GM18505 (cell line): ENCODE results near the gene ST3GAL4.
A peak's percentile ranks its signal among the peaks of the same experiment; 100 is the strongest.
"Not testable (repeated sequence)": the region's sequence is repeated elsewhere in the genome, so short reads cannot be mapped to it uniquely, and the experiment has no call there.

Experiments used
- ATAC-seq: cut with Tn5 transposase; IDR thresholded peaks from one replicate; pipeline ENCODE4 v1.9.1; 2021; ENCODE audit not compliant: unreplicated experiment
- POLR2A ChIP-seq: IDR thresholded peaks from 4 replicates; pipeline ENCODE4 v1.6.1; 2011; ENCODE audit warnings: borderline replicate concordance; ENCODE audit not compliant: insufficient read depth, insufficient read length; ENCODE audit errors: extremely low read depth

ST3GAL4 gene

DNA sequence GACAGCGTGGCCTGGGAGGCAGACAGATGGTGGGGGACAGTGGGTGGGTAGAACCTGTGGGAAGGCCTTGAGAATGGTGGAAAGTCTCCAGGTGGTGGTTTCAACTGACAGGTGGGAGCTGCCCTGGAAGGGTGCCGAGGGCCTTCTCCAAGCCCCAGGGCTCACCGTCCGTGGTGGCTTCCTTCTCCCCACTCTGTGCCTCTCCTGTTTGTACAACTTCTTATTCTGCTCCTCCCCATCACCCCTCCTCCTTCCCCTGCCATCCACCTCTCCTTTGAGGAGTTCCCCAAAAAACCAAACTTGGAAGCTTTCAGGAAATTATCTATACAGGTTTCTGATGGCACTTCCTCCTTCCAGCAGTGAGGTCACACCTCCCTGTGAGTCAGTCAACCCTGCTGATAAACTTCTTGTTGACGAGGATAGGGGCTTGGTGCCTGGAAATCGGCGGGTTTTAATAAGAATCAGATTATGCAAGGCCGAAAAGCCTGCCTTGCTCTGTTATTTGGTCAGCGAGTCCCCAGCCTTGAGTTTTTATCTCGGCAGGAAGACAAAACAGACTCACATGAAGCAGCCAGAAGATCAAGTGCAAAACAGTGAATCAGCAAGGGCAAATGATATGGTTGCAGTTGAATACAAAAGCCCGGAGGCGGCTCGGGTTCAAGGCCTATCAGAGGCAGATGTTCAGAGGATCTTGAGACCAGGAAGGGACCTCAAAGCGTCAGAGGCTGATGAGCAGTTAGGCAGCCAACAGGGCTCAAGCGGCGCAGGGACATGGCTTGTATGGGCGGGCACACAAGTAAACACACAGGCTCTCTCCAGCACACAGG lies 9.5 kb upstream of the ST3GAL4 start:
- no peak for ATAC-seq
- TF ChIP-seq POLR2A: no peak

DNA sequence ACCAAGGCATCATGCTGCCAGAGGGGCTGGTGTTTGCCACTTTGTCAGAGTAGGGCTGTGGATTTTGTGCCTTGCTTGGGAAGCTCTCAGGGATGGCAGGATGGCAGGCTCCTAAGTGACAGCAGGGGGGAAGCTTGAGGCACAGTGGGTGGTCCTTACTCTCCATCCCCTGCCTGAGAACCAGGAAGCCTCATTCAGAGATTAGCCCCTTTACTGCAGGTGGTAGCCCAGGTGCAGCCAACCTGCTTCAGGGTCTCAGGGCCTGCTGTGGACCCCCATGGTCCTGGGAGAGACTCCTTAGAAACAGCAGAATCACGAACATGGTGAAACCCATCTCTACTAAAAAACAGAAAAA lies 8.9 kb upstream of the ST3GAL4 start:
- no peak for TF ChIP-seq POLR2A
- no peak for ATAC-seq

DNA sequence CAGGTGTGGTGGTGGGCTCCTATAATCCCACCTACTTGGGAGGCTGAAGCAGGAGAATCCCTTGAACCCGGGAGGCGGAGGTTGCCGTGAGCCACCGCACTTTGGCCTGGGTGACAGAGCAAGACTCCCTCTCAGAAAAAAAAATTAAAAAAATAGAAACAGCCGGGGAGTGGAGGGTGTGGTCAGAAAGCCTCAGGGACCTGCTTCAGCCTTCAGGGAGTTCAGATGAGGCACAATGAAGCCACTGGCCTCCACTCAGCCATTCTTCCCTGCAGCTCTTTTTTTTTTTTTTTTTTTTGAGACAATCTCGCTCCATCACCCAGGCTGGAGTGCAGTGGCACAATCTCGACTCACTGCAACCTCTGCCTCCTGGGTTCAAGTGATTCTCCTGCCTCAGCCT lies 8.5 kb upstream of the ST3GAL4 start:
- not testable (repeated sequence) for ATAC-seq

DNA sequence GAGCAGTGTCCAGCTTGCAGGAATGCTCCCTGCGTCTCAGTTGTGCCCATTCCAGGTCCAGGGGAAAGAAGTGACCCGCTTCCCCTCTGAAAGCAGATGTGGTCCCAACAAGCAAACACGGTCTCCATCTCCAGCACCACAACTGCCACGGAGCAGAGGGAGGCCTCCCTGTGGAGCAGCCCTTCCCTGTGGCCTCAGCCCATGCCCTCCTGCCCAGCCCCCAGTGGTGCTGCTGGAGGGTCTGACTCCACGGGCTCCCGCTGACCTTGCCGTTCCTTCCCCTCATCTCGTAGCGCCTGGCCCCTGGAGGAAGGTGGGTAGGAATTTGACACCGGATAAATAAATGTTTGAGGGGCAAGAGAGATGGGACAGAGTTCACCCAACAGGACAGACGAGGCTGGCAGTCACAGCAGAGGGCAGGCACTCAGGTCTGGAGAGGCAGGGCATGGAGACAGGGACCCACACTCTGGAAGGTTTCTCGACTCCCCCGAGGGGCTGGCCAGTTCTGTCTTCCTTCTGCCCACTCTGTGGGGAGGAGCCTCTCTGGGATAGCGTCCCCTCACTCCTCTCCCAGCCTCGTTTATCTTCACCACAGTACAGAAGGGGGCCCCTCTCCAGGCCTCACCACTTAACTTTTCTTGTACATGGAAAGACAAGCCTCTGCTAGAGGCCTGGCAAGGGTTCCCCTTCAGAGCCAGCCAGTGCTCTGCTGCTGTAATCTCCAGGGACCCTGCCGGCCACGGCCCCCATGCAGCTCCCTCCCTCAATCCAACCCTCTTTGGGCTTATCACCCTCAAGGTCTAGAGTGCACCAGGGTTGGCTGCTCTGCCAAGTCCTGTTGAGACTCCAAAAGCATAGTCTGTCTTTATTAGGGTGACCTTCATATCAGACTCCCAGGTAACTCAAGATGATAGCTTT lies 7.5 kb upstream of the ST3GAL4 start:
- no peak for TF ChIP-seq POLR2A
- no peak for ATAC-seq

DNA sequence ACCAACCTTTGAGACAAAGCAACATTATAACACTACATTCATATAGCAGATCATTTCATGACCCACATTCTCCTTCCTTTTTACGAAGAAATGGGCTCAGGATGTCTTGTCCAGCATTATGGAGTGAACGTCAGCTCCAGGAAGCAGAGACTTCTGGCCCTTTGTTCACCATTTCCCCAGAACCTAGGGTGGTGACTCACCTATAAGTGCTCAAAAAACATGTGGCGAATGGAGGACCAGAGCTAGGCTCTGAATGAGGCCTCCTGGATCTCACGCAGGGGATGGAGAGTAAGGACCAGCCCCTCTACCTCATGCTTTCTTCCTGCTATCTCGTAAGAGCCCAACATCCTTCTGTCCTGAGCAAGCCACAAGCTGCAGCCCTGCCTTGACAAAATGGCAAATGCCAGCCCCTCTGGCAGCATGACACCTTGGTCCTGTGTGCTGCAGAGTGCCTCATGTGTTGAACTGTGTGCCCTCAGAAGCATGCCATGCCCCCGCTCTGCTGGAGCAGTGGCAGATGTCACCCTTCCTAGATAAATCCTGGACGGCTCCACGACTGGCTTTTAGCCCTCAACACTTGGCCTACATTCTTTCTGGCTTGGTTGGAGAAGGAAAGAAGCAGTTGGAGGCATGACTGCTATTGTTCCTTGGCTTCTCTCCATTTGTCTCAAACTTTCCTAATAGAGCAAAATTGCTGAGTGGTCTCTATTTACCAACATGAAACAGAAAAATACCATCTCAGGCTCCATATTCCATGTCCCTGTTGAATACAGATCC lies 6.5 kb upstream of the ST3GAL4 start:
- TF ChIP-seq POLR2A: no peak
- no peak for ATAC-seq

- no peak for ATAC-seq
- TF ChIP-seq POLR2A: no peak
Observed at GRCh38 chr11:126350836-126351235, 4.7 kb upstream of the ST3GAL4 start.

- no peak for TF ChIP-seq POLR2A
- ATAC-seq: no peak
Observed at GRCh38 chr11:126352163-126352562, 3.3 kb upstream of the ST3GAL4 start.

DNA sequence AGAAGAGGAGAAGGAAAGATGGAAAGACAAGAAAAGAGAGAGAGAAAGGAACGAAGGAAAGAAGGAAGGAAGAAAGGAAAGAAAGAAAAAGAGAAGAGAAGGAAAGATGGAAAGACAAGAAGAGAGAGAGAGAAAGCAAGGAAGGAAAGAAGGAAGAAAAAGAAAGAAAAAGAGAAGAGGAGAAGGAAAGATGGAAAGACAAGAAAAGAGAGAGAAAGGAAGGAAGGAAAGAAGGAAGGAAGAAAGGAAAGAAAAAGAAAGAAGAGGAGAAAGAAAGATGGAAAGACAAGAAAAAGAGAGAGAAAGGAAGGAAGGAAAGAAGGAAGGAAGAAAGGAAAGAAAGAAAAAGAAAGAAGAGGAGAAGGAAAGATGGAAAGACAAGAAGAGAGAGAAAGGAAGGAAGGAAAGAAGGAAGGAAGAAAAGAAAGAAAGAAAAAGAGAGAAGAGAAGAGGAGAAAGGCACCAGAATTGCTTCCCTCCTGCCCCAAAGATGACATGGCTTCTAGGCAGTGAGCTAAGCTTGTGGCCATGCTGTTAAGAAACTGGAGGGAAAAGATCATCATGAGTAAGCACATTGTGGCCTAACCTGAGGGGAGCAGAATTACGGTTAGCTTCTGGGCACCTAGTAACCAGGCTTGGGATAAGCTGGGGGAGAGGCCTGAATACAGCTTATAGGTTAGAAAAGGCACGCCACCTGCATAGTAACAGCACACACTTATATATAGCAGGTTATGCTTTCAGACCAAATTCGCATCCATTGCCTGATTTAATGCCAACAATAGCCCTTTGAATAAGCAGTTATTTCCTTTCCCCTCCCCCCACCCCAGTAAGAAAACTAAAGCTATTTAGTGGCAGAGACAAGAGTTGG lies 2.3 kb upstream of the ST3GAL4 start:
- no peak for TF ChIP-seq POLR2A
- no peak for ATAC-seq

DNA sequence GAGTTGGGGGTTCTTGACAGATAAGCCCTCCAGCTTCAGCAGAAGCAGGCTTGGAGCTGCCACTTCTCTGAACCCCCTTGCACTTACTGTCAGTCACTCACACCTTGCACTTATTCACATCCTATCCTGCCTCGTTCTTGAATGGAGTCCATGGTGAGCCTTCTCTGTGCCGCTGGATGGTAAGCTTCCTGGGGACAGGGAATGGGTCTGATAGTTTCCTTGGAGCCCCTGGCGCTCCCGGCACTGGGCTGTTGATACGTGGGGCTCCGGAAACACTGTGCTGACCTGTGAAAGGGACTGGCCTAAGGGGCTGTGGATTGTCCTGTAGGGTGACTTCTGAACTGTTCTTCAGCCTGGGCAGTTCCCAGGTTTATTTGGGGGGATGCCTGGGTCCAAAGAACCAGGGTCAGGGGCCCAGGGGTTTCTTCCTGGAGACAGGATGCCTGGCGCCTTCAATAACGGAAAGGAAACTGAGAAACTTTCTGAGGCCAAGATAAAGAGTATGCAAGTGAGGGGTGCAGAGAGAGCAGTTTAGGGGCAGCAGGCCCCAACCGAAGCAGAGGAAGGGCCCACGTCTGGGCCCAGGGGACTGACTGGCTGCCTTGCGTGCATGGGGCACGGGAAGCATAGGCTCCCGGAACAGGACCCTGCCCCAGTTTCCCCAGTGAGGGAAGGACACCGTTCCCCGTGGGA lies 709 bp upstream of the ST3GAL4 start:
- no peak for TF ChIP-seq POLR2A
- ATAC-seq: peak; percentile 35

DNA sequence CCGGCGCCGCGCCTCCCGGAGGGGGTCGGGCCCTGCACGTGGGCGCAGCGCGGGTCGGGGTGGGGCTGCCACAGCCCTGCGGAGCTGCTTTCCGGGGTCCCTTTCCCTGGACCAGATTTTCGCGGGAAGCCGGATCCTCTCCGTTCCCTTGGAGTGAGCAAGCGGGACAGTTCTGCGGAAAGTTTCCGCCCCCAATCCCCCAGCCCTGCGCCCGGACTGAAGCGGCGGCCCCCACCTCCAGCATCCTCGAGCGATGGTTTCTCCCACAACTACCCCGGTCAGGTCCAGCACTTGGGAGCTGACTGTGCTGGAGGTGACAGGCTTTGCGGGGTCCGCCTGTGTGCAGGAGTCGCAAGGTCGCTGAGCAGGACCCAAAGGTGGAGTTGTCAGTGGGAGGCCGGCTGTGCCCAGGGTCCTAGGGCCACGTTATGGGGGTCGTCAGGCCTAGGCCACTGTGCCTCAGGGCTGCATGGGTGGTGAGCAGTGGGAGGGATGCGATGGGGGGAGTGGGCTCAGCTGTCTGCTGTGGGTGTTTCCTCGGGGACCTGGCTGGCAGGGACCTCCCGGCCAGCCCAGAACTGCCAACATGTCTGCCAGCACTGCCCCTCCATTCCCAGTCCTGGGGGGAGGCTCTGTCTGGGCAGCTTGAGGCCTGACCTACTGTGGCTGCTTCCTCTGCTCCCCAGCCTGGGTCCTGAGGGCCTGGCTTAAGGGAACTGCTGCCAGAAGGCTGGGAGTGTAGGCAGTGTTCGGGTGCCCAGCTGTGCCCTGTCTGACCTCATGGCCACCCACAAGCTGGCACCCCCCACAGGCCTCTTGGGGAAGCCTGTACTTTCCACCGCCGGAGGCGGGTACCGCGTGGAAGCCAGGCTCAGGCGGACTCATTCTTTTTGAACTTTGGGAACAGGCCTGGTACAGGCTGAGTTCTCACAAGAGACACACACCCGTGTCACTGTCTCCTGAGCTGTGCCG lies 726 bp downstream of the ST3GAL4 start:
- no peak for TF ChIP-seq POLR2A
- ATAC-seq: peak; percentile 18
